GM12865 (cell line): ENCODE data around the gene SNAP25.

Source experiments
- DNase-seq: peaks from one replicate; pipeline ENCODE4 v3.0.0; 2010; ENCODE audit warnings: low read depth
- H3K4me3 ChIP-seq: 2 replicates; pipeline ENCODE4 v1.5.1; 2011; ENCODE audit warnings: mild to moderate bottlenecking, low read depth, low read length, control low read depth
- TF ChIP-seq, protein P1 (sequence below): IDR thresholded peaks from 2 replicates; pipeline ENCODE4 v1.5.1; 2011; ENCODE audit warnings: low read length, control low read depth, low read depth, inconsistent platforms; ENCODE audit not compliant: insufficient read depth; ENCODE audit errors: missing control alignments

Gene SNAP25

DNA sequence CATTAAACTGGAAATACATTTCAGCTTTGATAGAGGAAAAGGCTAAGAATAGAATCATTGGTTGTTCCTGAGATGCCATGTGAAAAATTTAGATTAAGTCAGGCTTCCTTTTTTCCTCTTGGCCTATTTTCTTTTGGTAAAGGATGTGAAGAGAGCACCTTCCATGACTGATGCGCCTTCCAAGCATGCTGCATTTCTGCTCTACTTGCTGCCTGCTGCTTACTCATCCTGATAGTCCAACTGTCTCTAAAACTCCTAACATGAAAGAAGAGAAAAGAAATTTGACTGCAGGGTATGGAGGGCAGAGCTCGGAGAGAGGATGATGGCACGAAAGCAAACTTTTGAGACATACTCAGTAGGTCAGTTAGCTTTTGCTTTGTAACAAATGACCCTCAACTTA, 28.8 kb downstream of the SNAP25 start:
- TF ChIP-seq, protein P1, sequence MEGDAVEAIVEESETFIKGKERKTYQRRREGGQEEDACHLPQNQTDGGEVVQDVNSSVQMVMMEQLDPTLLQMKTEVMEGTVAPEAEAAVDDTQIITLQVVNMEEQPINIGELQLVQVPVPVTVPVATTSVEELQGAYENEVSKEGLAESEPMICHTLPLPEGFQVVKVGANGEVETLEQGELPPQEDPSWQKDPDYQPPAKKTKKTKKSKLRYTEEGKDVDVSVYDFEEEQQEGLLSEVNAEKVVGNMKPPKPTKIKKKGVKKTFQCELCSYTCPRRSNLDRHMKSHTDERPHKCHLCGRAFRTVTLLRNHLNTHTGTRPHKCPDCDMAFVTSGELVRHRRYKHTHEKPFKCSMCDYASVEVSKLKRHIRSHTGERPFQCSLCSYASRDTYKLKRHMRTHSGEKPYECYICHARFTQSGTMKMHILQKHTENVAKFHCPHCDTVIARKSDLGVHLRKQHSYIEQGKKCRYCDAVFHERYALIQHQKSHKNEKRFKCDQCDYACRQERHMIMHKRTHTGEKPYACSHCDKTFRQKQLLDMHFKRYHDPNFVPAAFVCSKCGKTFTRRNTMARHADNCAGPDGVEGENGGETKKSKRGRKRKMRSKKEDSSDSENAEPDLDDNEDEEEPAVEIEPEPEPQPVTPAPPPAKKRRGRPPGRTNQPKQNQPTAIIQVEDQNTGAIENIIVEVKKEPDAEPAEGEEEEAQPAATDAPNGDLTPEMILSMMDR = no peak
- DNase-seq = no peak
- no peak overlapping the region for H3K4me3 ChIP-seq

DNA sequence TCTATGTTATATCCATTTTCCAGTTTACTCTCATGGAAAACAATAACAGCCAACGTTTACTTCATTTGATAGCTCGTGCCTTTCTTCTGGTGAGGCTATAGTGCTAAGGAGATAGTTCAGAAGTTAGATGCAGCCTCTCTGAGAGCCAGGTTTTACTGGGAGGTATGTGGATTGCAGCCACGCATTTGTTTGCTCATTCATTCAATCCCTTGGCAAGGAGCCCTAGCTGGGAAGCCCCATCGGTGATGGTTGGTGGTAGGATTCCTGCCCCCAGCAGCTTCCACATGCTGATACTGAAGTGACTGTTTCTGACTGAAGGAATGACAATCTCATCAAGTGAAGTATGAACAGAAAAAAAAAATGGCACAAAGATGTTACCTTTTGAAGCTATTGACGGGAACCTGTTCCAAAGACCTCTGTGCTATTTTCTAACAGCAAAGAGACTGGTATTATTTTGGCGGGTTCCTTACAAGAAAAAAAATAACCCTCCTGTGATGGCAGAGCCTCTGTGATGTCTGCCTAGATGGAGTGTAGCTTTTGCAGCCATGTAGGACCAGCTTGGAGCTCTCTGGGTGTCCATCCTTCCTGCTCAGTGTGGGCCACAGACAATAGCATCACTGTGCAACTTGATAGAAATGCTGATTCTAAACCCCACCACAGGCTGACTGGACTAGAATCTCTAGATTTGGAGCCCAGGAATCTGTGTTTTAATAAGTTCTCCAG, 30.6 kb downstream of the SNAP25 start:
- no peak overlapping the region for H3K4me3 ChIP-seq
- TF ChIP-seq, protein P1 = no peak
- DNase-seq = no peak

DNA sequence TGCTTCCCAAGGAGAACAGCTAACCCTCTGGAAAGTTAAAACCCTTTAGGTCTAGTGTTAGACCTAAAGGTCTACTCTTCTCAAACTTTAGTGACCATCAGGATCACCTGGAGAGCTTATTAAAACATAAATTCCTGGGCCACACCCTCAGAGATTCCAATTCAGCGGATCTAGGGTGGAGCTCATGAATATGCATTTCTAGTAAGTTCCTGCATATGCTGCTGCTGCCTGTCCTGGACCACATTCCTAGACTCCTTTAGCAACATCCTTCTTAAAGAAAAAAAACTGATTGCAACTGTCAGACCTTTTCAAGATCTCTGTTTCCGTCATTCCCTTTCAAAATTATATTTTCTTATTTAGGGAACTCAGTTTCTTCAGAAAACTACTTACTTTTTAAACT, 31.2 kb downstream of the SNAP25 start:
- no peak for DNase-seq
- H3K4me3 ChIP-seq = no peak overlapping the region
- TF ChIP-seq, protein P1 = no peak

DNA sequence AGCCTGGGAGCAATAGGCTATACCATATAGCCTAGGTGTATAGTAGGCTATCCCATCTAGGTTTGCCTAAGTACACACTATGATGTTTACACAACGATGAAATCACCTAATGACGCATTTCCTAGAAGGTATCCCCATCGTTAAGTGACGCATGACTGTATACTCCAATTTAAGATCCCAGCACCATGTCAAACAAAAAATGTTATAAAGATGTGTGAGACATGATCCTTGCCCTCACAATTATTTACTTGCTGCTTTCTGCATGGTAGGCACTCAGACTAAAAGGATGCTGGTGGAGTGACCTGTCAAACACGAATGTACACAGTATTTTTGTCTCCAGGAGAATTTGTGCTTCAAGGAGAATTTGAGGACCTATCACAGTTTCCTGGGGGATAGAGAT, 32.3 kb downstream of the SNAP25 start:
- no peak overlapping the region for H3K4me3 ChIP-seq
- no peak for DNase-seq
- TF ChIP-seq, protein P1 = no peak

DNA sequence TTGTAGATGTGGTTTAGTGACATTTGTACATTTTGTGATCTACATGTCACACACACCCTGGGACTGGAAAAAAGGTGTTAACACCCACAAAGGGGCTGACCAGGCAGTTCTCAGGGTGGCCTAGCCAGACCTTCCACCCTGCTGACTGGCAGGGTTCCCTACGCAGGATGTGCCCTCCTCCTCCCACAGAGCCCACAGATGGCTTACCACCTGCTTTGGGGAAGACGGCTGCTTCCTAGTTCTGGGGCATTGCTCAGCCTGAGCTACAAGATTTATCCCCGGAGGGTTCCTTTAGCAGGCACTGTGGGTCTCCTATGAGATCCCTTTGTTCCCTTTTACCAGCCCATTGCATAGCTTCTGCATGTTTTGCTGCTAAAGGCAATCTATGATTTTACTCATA, 35.1 kb downstream of the SNAP25 start:
- TF ChIP-seq, protein P1 = no peak
- H3K4me3 ChIP-seq = no peak overlapping the region
- DNase-seq = no peak

DNA sequence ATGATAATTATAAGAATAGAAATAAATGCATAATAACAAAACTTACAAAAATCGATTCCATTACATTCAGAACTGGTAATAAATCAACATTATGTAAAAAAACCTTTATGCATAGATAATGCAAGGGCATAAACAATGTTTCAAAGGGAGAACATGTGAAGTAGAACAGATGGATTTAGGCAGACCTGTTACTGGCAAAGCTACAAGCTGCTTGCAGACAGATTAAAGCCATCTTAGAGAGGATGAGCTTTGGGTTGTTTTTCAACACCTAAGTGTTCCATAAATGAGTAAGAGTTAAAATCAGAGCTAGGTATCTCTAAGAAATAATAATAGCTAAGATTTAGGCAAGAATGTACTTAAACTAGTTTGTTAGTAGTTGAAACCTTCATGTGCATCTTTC, 37.2 kb downstream of the SNAP25 start:
- no peak for DNase-seq
- TF ChIP-seq, protein P1 = no peak
- H3K4me3 ChIP-seq = no peak overlapping the region

DNA sequence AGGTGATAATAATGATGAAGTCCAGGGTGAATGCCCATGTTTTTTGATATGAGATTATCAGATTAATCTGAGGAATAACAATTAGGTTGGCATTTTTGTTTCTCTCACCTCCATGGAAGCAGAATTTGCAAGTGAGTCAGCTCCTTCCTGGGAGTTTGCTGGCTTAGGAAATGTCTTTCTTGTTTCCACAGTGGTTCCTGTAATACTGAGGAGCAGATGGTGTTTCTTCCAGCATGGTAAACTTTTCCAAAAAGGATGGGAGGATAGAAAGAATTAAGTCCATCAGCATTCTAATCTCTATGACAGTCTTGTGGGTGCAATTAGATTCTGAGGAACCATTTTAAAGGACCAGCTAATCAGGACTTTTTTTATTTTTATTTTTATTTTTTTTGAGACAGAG, 40.5 kb downstream of the SNAP25 start:
- no peak overlapping the region for H3K4me3 ChIP-seq
- TF ChIP-seq, protein P1 = no peak
- DNase-seq = no peak
